ENCODE measurements around the gene CDH16. TPM values are rescaled to one million over a fixed set of nuclear protein-coding genes. Genes with fewer than 3 reads are reported as not detected.
A peak's percentile ranks its signal among the peaks of the same experiment; 100 is the strongest.

The CDH16 gene
- total and polyA plus RNA-seq, 3 experiments from 2014 or later: not detected

- Mint-ChIP-seq H3K27ac (peak overlapping the region in 7 of 8 donors; percentile 32 to 99 (median 97)), H3K27me3 (peaks cover 0 to 4% of the 10 kb centered on the region in 2 donors), H3K4me3 (peak overlapping the region; percentile 97 to 99 (median 97)), H3K9me3 (no peaks in the 10 kb centered on the region), H3K36me3 (peaks cover 0 to 41% (median 3%) of the 10 kb centered on the region in 3 donors), H3K4me1 (peaks cover 43 to 56% (median 46%) of the 10 kb centered on the region in 3 donors)
- DNase-seq: no peak
- Histone ChIP-seq H3K9me3 (ENCODE audit: low read length) (no peaks in the 10 kb centered on the region), H3K4me1 (ENCODE audit: insufficient read depth, low read length) (peaks cover 34% of the 10 kb centered on the region), H3K4me3 (ENCODE audit: low read length) (no peak overlapping the region), H3K27me3 (ENCODE audit: insufficient read depth, low read length, poor library complexity, severe bottlenecking) (no peaks in the 10 kb centered on the region), H3K36me3 (ENCODE audit: insufficient read depth, low read length) (no peaks in the 10 kb centered on the region), H3K27ac (ENCODE audit: low read depth, low read length) (no peak overlapping the region)
- POLR2A ChIA-PET: interaction anchor here (1.2 kb wide), 1 partner anchor 51 kb away, joined by 4 read pairs; no protein-coding TSS in a partner anchor
- CTCF ChIA-PET: no interaction called here
Measured at GRCh38 chr16:66932076-66932475, 13.4 kb upstream of the CDH16 start.

GRCh38 chr16:66931665-66932064, 13.0 kb upstream of the CDH16 start:
- H3K27me3 Mint-ChIP-seq: peaks cover 1 to 8% of the 10 kb centered on the region in 2 donors
- H3K4me3 Mint-ChIP-seq: peak overlapping the region in 6 of 7 donors; percentile 20 to 98 (median 84)
- Histone ChIP-seq H3K4me3 (ENCODE audit: low read length) (no peak overlapping the region), H3K36me3 (ENCODE audit: insufficient read depth, low read length) (no peaks in the 10 kb centered on the region), H3K27me3 (ENCODE audit: insufficient read depth, low read length, poor library complexity, severe bottlenecking) (no peaks in the 10 kb centered on the region), H3K9me3 (ENCODE audit: low read length) (no peaks in the 10 kb centered on the region), H3K4me1 (ENCODE audit: insufficient read depth, low read length) (peaks cover 34% of the 10 kb centered on the region), H3K27ac (ENCODE audit: low read depth, low read length) (no peak overlapping the region)
- POLR2A ChIA-PET: no interaction called here
- H3K9me3 Mint-ChIP-seq: no peaks in the 10 kb centered on the region
- DNase-seq: no peak
- CTCF ChIA-PET: interaction anchor here (1.5 kb wide), 1 partner anchor 101 kb away, joined by 4 read pairs; the partner anchor contains the start of gene NAE1
- H3K4me1 Mint-ChIP-seq: peaks cover 40 to 52% (median 43%) of the 10 kb centered on the region in 3 donors
- peak overlapping the region in 5 of 8 donors; percentile 32 to 95 (median 60) for H3K27ac Mint-ChIP-seq
- peaks cover 0 to 39% (median 3%) of the 10 kb centered on the region in 3 donors for H3K36me3 Mint-ChIP-seq

- Histone ChIP-seq H3K27ac (ENCODE audit: low read depth, low read length) (no peak overlapping the region), H3K36me3 (ENCODE audit: insufficient read depth, low read length) (no peaks in the 10 kb centered on the region), H3K9me3 (ENCODE audit: low read length) (no peaks in the 10 kb centered on the region), H3K4me3 (ENCODE audit: low read length) (no peak overlapping the region), H3K27me3 (ENCODE audit: insufficient read depth, low read length, poor library complexity, severe bottlenecking) (peaks cover 5% of the 10 kb centered on the region), H3K4me1 (ENCODE audit: insufficient read depth, low read length) (peaks cover 20% of the 10 kb centered on the region)
- H3K27ac Mint-ChIP-seq: peak overlapping the region in 1 of 8 donors; percentile 86
- H3K27me3 Mint-ChIP-seq: peaks cover 14 to 15% of the 10 kb centered on the region in 2 donors
- H3K4me1 Mint-ChIP-seq: peaks cover 30 to 44% (median 32%) of the 10 kb centered on the region in 3 donors
- POLR2A ChIA-PET: no interaction called here
- H3K4me3 Mint-ChIP-seq: peak overlapping the region in 1 of 7 donors; percentile 50
- no peaks in the 10 kb centered on the region for H3K9me3 Mint-ChIP-seq
- no peak for DNase-seq
- CTCF ChIA-PET: interaction anchor here (1.5 kb wide), 1 partner anchor 100 kb away, joined by 4 read pairs; the partner anchor contains the start of gene NAE1
- peaks cover 0 to 37% (median 3%) of the 10 kb centered on the region in 3 donors for H3K36me3 Mint-ChIP-seq
Measured at GRCh38 chr16:66930189-66930588, 11.5 kb upstream of the CDH16 start.

GRCh38 chr16:66928702-66929388, 10.2 kb upstream of the CDH16 start:
- CTCF ChIA-PET: interaction anchor here (0.9 to 1.8 kb wide), 4 partner anchors 27 to 60 kb away, joined by 3 to 7 read pairs (median 3); no protein-coding TSS in a partner anchor
- H3K36me3 Mint-ChIP-seq: peaks cover 0 to 24% (median 3%) of the 10 kb centered on the region in 3 donors

GRCh38 chr16:66927918-66928649, 9.4 kb upstream of the CDH16 start:
- ChIA-PET POLR2A (no interaction called here), CTCF (interaction anchor here (0.9 to 1.8 kb wide), 4 partner anchors 26 to 60 kb away, joined by 3 to 7 read pairs (median 3); no protein-coding TSS in a partner anchor)
- Histone ChIP-seq H3K27ac (ENCODE audit: low read depth, low read length) (no peak overlapping the region), H3K4me1 (ENCODE audit: insufficient read depth, low read length) (peaks cover 11% of the 10 kb centered on the region), H3K4me3 (ENCODE audit: low read length) (no peak overlapping the region), H3K27me3 (ENCODE audit: insufficient read depth, low read length, poor library complexity, severe bottlenecking) (peaks cover 13% of the 10 kb centered on the region), H3K9me3 (ENCODE audit: low read length) (no peaks in the 10 kb centered on the region), H3K36me3 (ENCODE audit: insufficient read depth, low read length) (no peaks in the 10 kb centered on the region)
- no peaks in the 10 kb centered on the region for H3K9me3 Mint-ChIP-seq
- H3K27ac Mint-ChIP-seq: peak overlapping the region in 1 of 8 donors; percentile 47
- H3K4me1 Mint-ChIP-seq: peaks cover 15 to 28% (median 15%) of the 10 kb centered on the region in 3 donors
- peaks cover 0 to 17% (median 1%) of the 10 kb centered on the region in 3 donors for H3K36me3 Mint-ChIP-seq
- DNase-seq: no peak
- peaks cover 25 to 31% of the 10 kb centered on the region in 2 donors for H3K27me3 Mint-ChIP-seq
- no peak overlapping the region for H3K4me3 Mint-ChIP-seq

More at GRCh38 chr16:66928702-66929388, 10.2 kb upstream of the CDH16 start:
- Mint-ChIP-seq H3K9me3 (no peaks in the 10 kb centered on the region), H3K27me3 (peaks cover 19 to 24% of the 10 kb centered on the region in 2 donors), H3K4me1 (peaks cover 22 to 35% (median 23%) of the 10 kb centered on the region in 3 donors), H3K4me3 (peak overlapping the region in 2 of 7 donors; percentile 27 to 50), H3K27ac (peak overlapping the region in 1 of 8 donors; percentile 40)
- peaks cover 17% of the 10 kb centered on the region for H3K4me1 ChIP-seq (ENCODE audit: insufficient read depth, low read length)
- no peaks in the 10 kb centered on the region for H3K9me3 ChIP-seq (ENCODE audit: low read length)
- no peak overlapping the region for H3K4me3 ChIP-seq (ENCODE audit: low read length)
- H3K27ac ChIP-seq (ENCODE audit: low read depth, low read length): no peak overlapping the region
- peaks cover 9% of the 10 kb centered on the region for H3K27me3 ChIP-seq (ENCODE audit: insufficient read depth, low read length, poor library complexity, severe bottlenecking)
- H3K36me3 ChIP-seq (ENCODE audit: insufficient read depth, low read length): no peaks in the 10 kb centered on the region
- peak in 1 of 5 donors; percentile 13 for DNase-seq
- POLR2A ChIA-PET: no interaction called here

GRCh38 chr16:66926961-66927436, 8.3 kb upstream of the CDH16 start:
- peaks cover 0 to 9% (median 1%) of the 10 kb centered on the region in 3 donors for H3K36me3 Mint-ChIP-seq
- no peak overlapping the region for H3K4me3 Mint-ChIP-seq
- DNase-seq: no peak
- H3K4me1 Mint-ChIP-seq: peaks cover 4 to 17% (median 5%) of the 10 kb centered on the region in 3 donors
- H3K27me3 Mint-ChIP-seq: peaks cover 28 to 34% of the 10 kb centered on the region in 2 donors
- no peaks in the 10 kb centered on the region for H3K9me3 Mint-ChIP-seq
- no peak overlapping the region for H3K27ac Mint-ChIP-seq
- Histone ChIP-seq H3K27ac (ENCODE audit: low read depth, low read length) (no peak overlapping the region), H3K36me3 (ENCODE audit: insufficient read depth, low read length) (no peaks in the 10 kb centered on the region), H3K4me3 (ENCODE audit: low read length) (no peak overlapping the region), H3K4me1 (ENCODE audit: insufficient read depth, low read length) (peaks cover 1% of the 10 kb centered on the region), H3K27me3 (ENCODE audit: insufficient read depth, low read length, poor library complexity, severe bottlenecking) (peaks cover 13% of the 10 kb centered on the region), H3K9me3 (ENCODE audit: low read length) (no peaks in the 10 kb centered on the region)
- CTCF ChIA-PET: interaction anchor here (1.8 kb wide), 1 partner anchor 54 kb away, joined by 7 read pairs; no protein-coding TSS in a partner anchor
- POLR2A ChIA-PET: no interaction called here

GRCh38 chr16:66926171-66926947, 7.7 kb upstream of the CDH16 start:
- Histone ChIP-seq H3K27me3 (ENCODE audit: insufficient read depth, low read length, poor library complexity, severe bottlenecking) (peaks cover 13% of the 10 kb centered on the region), H3K4me3 (ENCODE audit: low read length) (no peak overlapping the region), H3K4me1 (ENCODE audit: insufficient read depth, low read length) (no peaks in the 10 kb centered on the region), H3K36me3 (ENCODE audit: insufficient read depth, low read length) (no peaks in the 10 kb centered on the region), H3K27ac (ENCODE audit: low read depth, low read length) (no peak overlapping the region), H3K9me3 (ENCODE audit: low read length) (no peaks in the 10 kb centered on the region)
- ChIA-PET CTCF (interaction anchor here (0.9 to 1.8 kb wide), 3 partner anchors 31 to 53 kb away, joined by 3 to 7 read pairs (median 4); partner anchors contain the start of gene PDP2), POLR2A (interaction anchor here (0.7 kb wide), 1 partner anchor 8 kb away, joined by 4 read pairs; the partner anchor contains the start of gene CIAO2B)
- H3K27ac Mint-ChIP-seq: no peak overlapping the region
- peaks cover 0 to 3% (median 0%) of the 10 kb centered on the region in 3 donors for H3K36me3 Mint-ChIP-seq
- peak overlapping the region in 5 of 7 donors; percentile 3 to 72 (median 38) for H3K4me3 Mint-ChIP-seq
- peaks cover 30 to 36% of the 10 kb centered on the region in 2 donors for H3K27me3 Mint-ChIP-seq
- H3K9me3 Mint-ChIP-seq: no peaks in the 10 kb centered on the region
- peaks cover 0 to 12% (median 2%) of the 10 kb centered on the region in 3 donors for H3K4me1 Mint-ChIP-seq
- DNase-seq: no peak
